HCT116 (cell line): ENCODE results near the gene SETD2. TPM values are rescaled to one million over a fixed set of nuclear protein-coding genes. Genes with fewer than 3 reads are reported as not detected.

Experiments
- ATAC-seq: fragments of 200-7000 bp; cut with Tn5 transposase; 2 replicates; pipeline ENCODE4 v1.9.1; 2020; ENCODE audit warnings: mild to moderate bottlenecking, moderate library complexity
- BruUV-seq: library from RNA; stranded (reverse); fragments of 400-500 nt; replicated peaks from 2 replicates; lab custom pipeline; 2021; lab: Mats Ljungman, UMichigan
- CTCF ChIA-PET: fragments of 300-600 bp; sonication (Branson Sonifier 250); formaldehyde crosslinking; loops from one replicate; lab custom pipeline; 2021; ENCODE audit warnings: antibody characterized with exemption; lab: Charles Lee
- POLR2A ChIA-PET: fragments of 300-600, 350-600 bp; sonication (Branson Sonifier 250); formaldehyde crosslinking; loops from one replicate; lab custom pipeline; 2021; ENCODE audit warnings: antibody characterized with exemption; lab: Charles Lee
- RAD21 ChIA-PET, 2 experiments: fragments of 300-600 bp; sonication (Branson Sonifier 250); formaldehyde crosslinking; loops; one replicate each; lab custom pipeline; 2023; ENCODE audit warnings: low total read pairs in 2 of 2; ENCODE audit not compliant: uncharacterized antibody in 2 of 2, unreplicated experiment in 2 of 2, low non-redundant PET in 1 of 2; lab: Charles Lee
- DNase-seq: peaks from one replicate; pipeline ENCODE4 v3.0.0-alpha.2; 2010; ENCODE audit warnings: low read depth, low spot score
- H2AFZ ChIP-seq: fragments of 200-600 bp; shearing (Covaris generic), sonication (generic); 2 replicates; pipeline ENCODE4 v1.6.1; 2017; ENCODE audit warnings: low read depth, mixed run types, mixed read lengths, antibody characterized with exemption, low read length; ENCODE audit not compliant: poor library complexity, severe bottlenecking
- H3K27ac ChIP-seq: 2 replicates; pipeline ENCODE4 v1.5.1; 2012; ENCODE audit warnings: low read depth, low read length
- H3K27me3 ChIP-seq: fragments of 200-600 bp; sonication (generic); 2 replicates; pipeline ENCODE4 v1.6.1; 2016; ENCODE audit warnings: mixed run types, low read length, mixed read lengths; ENCODE audit not compliant: insufficient read depth
- H3K36me3 ChIP-seq, 2 experiments: fragments of 200-500 bp in 1 of 2; fragments of 200-600 bp in 1 of 2; sonication (Bioruptor generic) in 1 of 2; sonication (generic) in 1 of 2; 2 replicates each; pipeline versions ENCODE4 v1.5.1 to v1.6.1; 2014 to 2016; ENCODE audit warnings: low read length in 2 of 2, inconsistent platforms in 1 of 2, mixed read lengths in 1 of 2, mixed run types in 1 of 2; ENCODE audit not compliant: insufficient read depth in 2 of 2, control insufficient read depth in 1 of 2
- H3K4me1 ChIP-seq, 2 experiments: fragments of 200-600 bp in 1 of 2; sonication (generic) in 1 of 2; 2 replicates each; pipeline versions ENCODE4 v1.5.1 to v1.6.1; 2012 to 2017; ENCODE audit warnings: low read length in 2 of 2, inconsistent platforms in 1 of 2, mild to moderate bottlenecking in 1 of 2, mixed read lengths in 1 of 2, mixed run types in 1 of 2, moderate library complexity in 1 of 2; ENCODE audit not compliant: insufficient read depth in 2 of 2, control insufficient read depth in 1 of 2
- H3K4me2 ChIP-seq: fragments of 200-600 bp; sonication (generic); 2 replicates; pipeline ENCODE4 v1.6.1; 2017; ENCODE audit warnings: mixed run types, low read length, mixed read lengths
- H3K4me3 ChIP-seq, 2 experiments: fragments of 200-600 bp in 1 of 2; sonication (generic) in 1 of 2; replicated peaks in 1 of 2; 2 replicates each; pipeline ENCODE4 v1.5.1; 2011 to 2016; ENCODE audit warnings: low read length in 2 of 2, control low read depth in 1 of 2, low read depth in 1 of 2, mild to moderate bottlenecking in 1 of 2, mixed read lengths in 1 of 2, mixed run types in 1 of 2
- H3K79me2 ChIP-seq: fragments of 200-600 bp; sonication (generic); 2 replicates; pipeline ENCODE4 v1.6.1; 2017; ENCODE audit warnings: mild to moderate bottlenecking, mixed run types, low read length, moderate library complexity, mixed read lengths; ENCODE audit not compliant: insufficient read depth
- H3K9ac ChIP-seq: fragments of 200-600 bp; sonication (generic); 2 replicates; pipeline ENCODE4 v1.6.1; 2016; ENCODE audit warnings: low read length, mixed read lengths
- H3K9me2 ChIP-seq: fragments of 200-600 bp; sonication (generic), shearing (Covaris generic); 2 replicates; pipeline ENCODE4 v1.6.1; 2017; ENCODE audit warnings: mixed run types, mild to moderate bottlenecking, moderate library complexity; ENCODE audit not compliant: insufficient read depth
- H3K9me3 ChIP-seq, 2 experiments: fragments of 200-500 bp in 1 of 2; fragments of 200-600 bp in 1 of 2; sonication (Bioruptor generic) in 1 of 2; sonication (generic) in 1 of 2; 2 replicates each; pipeline ENCODE4 v1.6.1; 2014 to 2017; ENCODE audit warnings: low read length in 2 of 2, mixed read lengths in 2 of 2, inconsistent platforms in 1 of 2, low read depth in 1 of 2, mild to moderate bottlenecking in 1 of 2, mixed run types in 1 of 2, moderate library complexity in 1 of 2; ENCODE audit not compliant: control insufficient read depth in 1 of 2, insufficient read depth in 1 of 2
- H4K20me1 ChIP-seq: fragments of 200-600 bp; sonication (generic), shearing (Covaris generic); 2 replicates; pipeline ENCODE4 v1.6.1; 2017; ENCODE audit warnings: mixed run types, mild to moderate bottlenecking, moderate library complexity; ENCODE audit not compliant: insufficient read depth
- CBX3 ChIP-seq: IDR thresholded peaks from 2 replicates; pipeline ENCODE4 v1.6.1; 2012; ENCODE audit warnings: low read depth
- ELF1 ChIP-seq: IDR thresholded peaks from 2 replicates; pipeline ENCODE4 v1.6.1; 2012; ENCODE audit warnings: low read depth, borderline replicate concordance
- EZH2phosphoT487 ChIP-seq: fragments of 200-600 bp; IDR thresholded peaks from 2 replicates; pipeline ENCODE4 v1.6.1; 2018; ENCODE audit warnings: antibody characterized with exemption, borderline replicate concordance
- JUND ChIP-seq: IDR thresholded peaks from 2 replicates; pipeline ENCODE4 v1.6.1; 2012
- POLR2A ChIP-seq: IDR thresholded peaks from 2 replicates; pipeline ENCODE4 v1.7.0; 2011; ENCODE audit warnings: borderline replicate concordance; ENCODE audit not compliant: insufficient read depth, insufficient read length; ENCODE audit errors: extremely low read depth
- SIN3A ChIP-seq: IDR thresholded peaks from 2 replicates; pipeline ENCODE4 v1.6.1; 2012; ENCODE audit warnings: low read depth
- TCF7L2 ChIP-seq: IDR thresholded peaks from 2 replicates; pipeline ENCODE4 v1.7.0; 2011; ENCODE audit warnings: borderline replicate concordance, inconsistent platforms; ENCODE audit not compliant: insufficient read depth, insufficient read length; ENCODE audit errors: extremely low read depth
- ZFX ChIP-seq: fragments of 450-650 bp; IDR thresholded peaks from 2 replicates; pipeline ENCODE4 v1.6.1; 2017
- intact Hi-C: fragments of 100-400 bp; cut with micrococcal nuclease; formaldehyde crosslinking; loops from 2 replicates; pipeline ENCODE4 v1.10.0; 2022
- total RNA-seq: library from RNA; stranded (reverse); gene quantifications from one replicate; pipeline ENCODE4 v1.2.1, GENCODE V29; 2021; ENCODE audit not compliant: unreplicated experiment
- TF ChIP-seq, protein P1 (sequence below): IDR thresholded peaks from 2 replicates; pipeline ENCODE4 v1.6.1; 2012; ENCODE audit warnings: low read depth
- TF ChIP-seq, protein P2 (sequence below), 3 experiments: fragments of 200-600 bp in 1 of 3; sonication (generic) in 1 of 3; IDR thresholded peaks in 2 of 3; conservative IDR thresholded peaks in 1 of 3; 2 replicates each; pipeline ENCODE4 v1.5.1; 2012 to 2017; ENCODE audit warnings: low read depth in 2 of 3, low read length in 2 of 3, antibody characterized with exemption in 1 of 3, borderline replicate concordance in 1 of 3, control low read depth in 1 of 3, mild to moderate bottlenecking in 1 of 3, mixed read lengths in 1 of 3, mixed run types in 1 of 3, moderate library complexity in 1 of 3; ENCODE audit not compliant: insufficient read depth in 1 of 3

SETD2 gene
- total RNA-seq, 1 experiment from 2014 or later: 33.0 TPM

DNA sequence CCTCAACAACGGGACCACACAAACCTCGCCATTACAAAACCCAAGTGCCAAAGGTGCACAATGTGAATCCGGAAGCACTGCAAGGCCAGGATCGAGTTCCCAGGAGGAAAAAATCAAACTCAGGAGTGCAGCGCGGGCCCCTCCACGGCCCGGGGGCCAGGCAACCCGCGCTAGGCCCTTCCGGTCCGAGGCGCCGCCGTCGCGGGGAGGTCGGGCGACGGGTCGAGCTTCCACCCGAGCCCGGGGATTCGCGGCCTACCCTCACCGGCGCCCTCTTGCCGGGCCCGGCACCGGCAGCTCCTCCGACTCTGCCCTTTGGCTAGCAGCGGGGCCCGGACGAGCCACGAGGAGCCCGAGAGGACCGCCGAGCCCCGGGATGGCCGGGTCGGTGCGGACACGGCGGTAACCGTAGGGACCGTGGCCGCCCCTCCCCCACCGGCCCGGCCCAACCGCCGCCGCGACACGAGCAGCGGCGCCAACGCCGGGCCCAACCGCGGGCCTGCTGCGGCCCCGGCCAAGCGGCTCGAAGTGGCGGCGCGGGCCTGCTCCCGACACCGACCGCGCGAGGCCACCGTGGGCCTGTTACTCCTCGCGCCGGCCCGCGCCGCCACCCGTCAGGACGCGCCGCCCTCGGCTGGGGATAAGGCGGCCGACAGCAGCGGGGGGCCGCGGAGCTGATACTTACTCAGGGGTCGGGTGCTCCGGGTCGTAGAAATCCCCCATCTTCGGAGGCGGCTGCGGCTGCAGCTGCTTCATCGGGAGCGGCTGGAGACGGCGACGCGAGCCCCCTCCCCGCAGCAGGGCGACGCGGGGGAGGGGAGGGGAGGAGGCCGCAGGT is 525 bp downstream of the SETD2 start:
- Histone ChIP-seq H3K36me3 (no peaks in the 10 kb centered on the region; a peak in 1 of 4 replicates), H3K9ac (peak overlapping the region; percentile 90), H3K4me1 (peaks cover 6 to 20% of the 10 kb centered on the region in 2 experiments), H3K27me3 (no peaks in the 10 kb centered on the region), H3K4me2 (peak overlapping the region; percentile 100), H3K9me3 (no peaks in the 10 kb centered on the region), H4K20me1 (peaks cover 5% of the 10 kb centered on the region; the same call in 1 of the 2 replicates), H2AFZ (no peak overlapping the region), H3K4me3 (peak overlapping the region; percentile 80 to 86), H3K27ac (peak overlapping the region; percentile 94), H3K9me2 (no peaks in the 10 kb centered on the region), H3K79me2 (peaks cover 72% of the 10 kb centered on the region)
- CTCF ChIA-PET: no interaction called here
- DNase-seq (no peak), ATAC-seq (peak; percentile 46)
- RAD21 ChIA-PET: interaction anchor here in 1 of 2 experiments (0.7 kb wide), 1 partner anchor 186 kb away, joined by 4 read pairs; no protein-coding TSS in a partner anchor
- POLR2A ChIA-PET: interaction anchor here (0.6 to 1.7 kb wide), 3 partner anchors 10 to 187 kb away, joined by 3 to 4 read pairs (median 3); partner anchors contain the start of gene CCDC12
- TF ChIP-seq SIN3A: peak; percentile 43; the same call in 1 of the 2 replicates
- TF ChIP-seq, protein P1, sequence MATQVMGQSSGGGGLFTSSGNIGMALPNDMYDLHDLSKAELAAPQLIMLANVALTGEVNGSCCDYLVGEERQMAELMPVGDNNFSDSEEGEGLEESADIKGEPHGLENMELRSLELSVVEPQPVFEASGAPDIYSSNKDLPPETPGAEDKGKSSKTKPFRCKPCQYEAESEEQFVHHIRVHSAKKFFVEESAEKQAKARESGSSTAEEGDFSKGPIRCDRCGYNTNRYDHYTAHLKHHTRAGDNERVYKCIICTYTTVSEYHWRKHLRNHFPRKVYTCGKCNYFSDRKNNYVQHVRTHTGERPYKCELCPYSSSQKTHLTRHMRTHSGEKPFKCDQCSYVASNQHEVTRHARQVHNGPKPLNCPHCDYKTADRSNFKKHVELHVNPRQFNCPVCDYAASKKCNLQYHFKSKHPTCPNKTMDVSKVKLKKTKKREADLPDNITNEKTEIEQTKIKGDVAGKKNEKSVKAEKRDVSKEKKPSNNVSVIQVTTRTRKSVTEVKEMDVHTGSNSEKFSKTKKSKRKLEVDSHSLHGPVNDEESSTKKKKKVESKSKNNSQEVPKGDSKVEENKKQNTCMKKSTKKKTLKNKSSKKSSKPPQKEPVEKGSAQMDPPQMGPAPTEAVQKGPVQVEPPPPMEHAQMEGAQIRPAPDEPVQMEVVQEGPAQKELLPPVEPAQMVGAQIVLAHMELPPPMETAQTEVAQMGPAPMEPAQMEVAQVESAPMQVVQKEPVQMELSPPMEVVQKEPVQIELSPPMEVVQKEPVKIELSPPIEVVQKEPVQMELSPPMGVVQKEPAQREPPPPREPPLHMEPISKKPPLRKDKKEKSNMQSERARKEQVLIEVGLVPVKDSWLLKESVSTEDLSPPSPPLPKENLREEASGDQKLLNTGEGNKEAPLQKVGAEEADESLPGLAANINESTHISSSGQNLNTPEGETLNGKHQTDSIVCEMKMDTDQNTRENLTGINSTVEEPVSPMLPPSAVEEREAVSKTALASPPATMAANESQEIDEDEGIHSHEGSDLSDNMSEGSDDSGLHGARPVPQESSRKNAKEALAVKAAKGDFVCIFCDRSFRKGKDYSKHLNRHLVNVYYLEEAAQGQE: no peak
- TF ChIP-seq CBX3: no peak
- no peak for TF ChIP-seq POLR2A
- no peak for TF ChIP-seq EZH2phosphoT487
- peak; percentile 26 for TF ChIP-seq TCF7L2
- TF ChIP-seq JUND: no peak
- TF ChIP-seq ELF1: no peak
- peak; percentile 100 for TF ChIP-seq ZFX
- TF ChIP-seq, protein P2, sequence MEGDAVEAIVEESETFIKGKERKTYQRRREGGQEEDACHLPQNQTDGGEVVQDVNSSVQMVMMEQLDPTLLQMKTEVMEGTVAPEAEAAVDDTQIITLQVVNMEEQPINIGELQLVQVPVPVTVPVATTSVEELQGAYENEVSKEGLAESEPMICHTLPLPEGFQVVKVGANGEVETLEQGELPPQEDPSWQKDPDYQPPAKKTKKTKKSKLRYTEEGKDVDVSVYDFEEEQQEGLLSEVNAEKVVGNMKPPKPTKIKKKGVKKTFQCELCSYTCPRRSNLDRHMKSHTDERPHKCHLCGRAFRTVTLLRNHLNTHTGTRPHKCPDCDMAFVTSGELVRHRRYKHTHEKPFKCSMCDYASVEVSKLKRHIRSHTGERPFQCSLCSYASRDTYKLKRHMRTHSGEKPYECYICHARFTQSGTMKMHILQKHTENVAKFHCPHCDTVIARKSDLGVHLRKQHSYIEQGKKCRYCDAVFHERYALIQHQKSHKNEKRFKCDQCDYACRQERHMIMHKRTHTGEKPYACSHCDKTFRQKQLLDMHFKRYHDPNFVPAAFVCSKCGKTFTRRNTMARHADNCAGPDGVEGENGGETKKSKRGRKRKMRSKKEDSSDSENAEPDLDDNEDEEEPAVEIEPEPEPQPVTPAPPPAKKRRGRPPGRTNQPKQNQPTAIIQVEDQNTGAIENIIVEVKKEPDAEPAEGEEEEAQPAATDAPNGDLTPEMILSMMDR (IDR thresholded peaks at IDR 0.05 in 2 of 3, conservative IDR thresholded peaks at IDR 0.05 in 1 of 3; ENCODE audit: borderline replicate concordance in 1 of 3, insufficient read depth in 1 of 3, low read depth in 2 of 3, low read length in 2 of 3): no peak
- no TSS peak for BruUV-seq
- intact Hi-C loops: no loop called here
